HepG2 (cell line): ENCODE measurements around the gene GRID1. TPM values are rescaled to one million over a fixed set of nuclear protein-coding genes. Genes with fewer than 3 reads are reported as not detected.
A peak's percentile ranks its signal among the peaks of the same experiment; 100 is the strongest.

Experiments
- ATAC-seq: fragments of 200-7000 bp; cut with Tn5 transposase; 3 replicates; pipeline ENCODE4 v1.9.1; 2020; ENCODE audit warnings: mild to moderate bottlenecking, moderate library complexity
- BruUV-seq: library from RNA; stranded (reverse); fragments of 400-500 nt; replicated peaks from 2 replicates; lab custom pipeline; 2021; lab: Mats Ljungman, UMichigan
- CTCF ChIA-PET: fragments of 300-600 bp; formaldehyde crosslinking; extraction: SDS; loops from one replicate; lab custom pipeline; 2021; ENCODE audit warnings: low total read pairs, inconsistent platforms, low intra/inter-chr PET ratio; lab: Yijun Ruan, JAX
- POLR2A ChIA-PET: fragments of 350-600 bp; sonication (Branson Sonifier 250); formaldehyde crosslinking; loops from one replicate; lab custom pipeline; 2020; ENCODE audit warnings: antibody characterized with exemption, inconsistent platforms; lab: Yijun Ruan, JAX
- DNase-seq: peaks from one replicate; pipeline ENCODE4 v3.0.0-alpha.2; 2015; ENCODE audit warnings: low spot score
- FAIRE-seq: peaks from 3 replicates; lab custom pipeline; 2011; peaks lifted over from hg19 to GRCh38; lab: Jason Lieb, UNC
- H2AFZ ChIP-seq: one replicate; pipeline ENCODE4 v1.6.1; 2011; ENCODE audit warnings: low read length, inconsistent platforms
- H3K27ac ChIP-seq: fragments of 300-600 bp; 3 replicates; pipeline ENCODE4 v1.8.0; 2011; ENCODE audit warnings: mixed run types, mild to moderate bottlenecking, mixed read lengths, low read length, inconsistent platforms; ENCODE audit not compliant: insufficient read depth; ENCODE audit errors: extremely low read length
- H3K27me3 ChIP-seq, 2 experiments: fragments of 200-600 bp in 1 of 2; 2 replicates in 1 of 2; 3 replicates in 1 of 2; pipeline versions ENCODE4 v1.6.0 to v1.8.0; 2011; ENCODE audit warnings: low read length in 2 of 2, mild to moderate bottlenecking in 2 of 2, moderate library complexity in 2 of 2, inconsistent platforms in 1 of 2; ENCODE audit not compliant: insufficient read depth in 2 of 2, control insufficient read depth in 1 of 2
- H3K36me3 ChIP-seq, 2 experiments: fragments of 200-600 bp in 1 of 2; replicated peaks in 1 of 2; 2 replicates in 1 of 2; 3 replicates in 1 of 2; pipeline versions ENCODE4 v1.5.1 to v1.8.0; 2011; ENCODE audit warnings: low read length in 2 of 2, inconsistent platforms in 1 of 2; ENCODE audit not compliant: insufficient read depth in 2 of 2, control insufficient read depth in 1 of 2
- H3K4me1 ChIP-seq: 2 replicates; pipeline ENCODE4 v1.5.1; 2012; ENCODE audit warnings: low read length, inconsistent platforms; ENCODE audit not compliant: insufficient read depth
- H3K4me2 ChIP-seq: 2 replicates; pipeline ENCODE4 v1.6.0; 2011; ENCODE audit warnings: low read depth, low read length, inconsistent platforms
- H3K4me3 ChIP-seq, 3 experiments: fragments of 200-600 bp in 1 of 3; sonication (generic), shearing (Covaris generic) in 1 of 3; replicated peaks in 1 of 3; 2 replicates each; pipeline ENCODE4 v1.5.1; 2011 to 2016; ENCODE audit warnings: low read length in 3 of 3, inconsistent platforms in 2 of 3, low read depth in 2 of 3, mild to moderate bottlenecking in 2 of 3, control low read depth in 1 of 3, mixed read lengths in 1 of 3; ENCODE audit not compliant: insufficient read depth in 1 of 3
- H3K79me2 ChIP-seq: one replicate; pipeline ENCODE4 v1.6.1; 2011; ENCODE audit warnings: low read length, inconsistent platforms; ENCODE audit not compliant: insufficient read depth
- H3K9ac ChIP-seq: 2 replicates; pipeline ENCODE4 v1.6.0; 2011; ENCODE audit warnings: mild to moderate bottlenecking, low read depth, low read length, inconsistent platforms; ENCODE audit not compliant: insufficient read depth
- H3K9me3 ChIP-seq: 2 replicates; pipeline ENCODE4 v1.5.1; 2012; ENCODE audit warnings: mild to moderate bottlenecking, low read length
- H4K20me1 ChIP-seq: 2 replicates; pipeline ENCODE4 v1.6.0; 2011; ENCODE audit warnings: inconsistent platforms, mild to moderate bottlenecking, low read length, moderate library complexity; ENCODE audit not compliant: insufficient read depth
- ESRRA ChIP-seq: sonication (generic); formaldehyde crosslinking; IDR thresholded peaks from 2 replicates; pipeline ENCODE4 v1.5.1; 2020; ENCODE audit warnings: mild to moderate bottlenecking, low read depth, missing genetic modification reagents
- FOSL2 ChIP-seq: sonication (generic); formaldehyde crosslinking; IDR thresholded peaks from 2 replicates; pipeline ENCODE4 v1.4.0; 2020; ENCODE audit warnings: missing genetic modification reagents
- HIVEP1 ChIP-seq: sonication (generic); formaldehyde crosslinking; IDR thresholded peaks from 2 replicates; pipeline ENCODE4 v1.4.0; 2020; ENCODE audit warnings: mild to moderate bottlenecking, missing genetic modification reagents
- HNF4G ChIP-seq, 2 experiments: sonication (generic) in 1 of 2; formaldehyde crosslinking in 1 of 2; IDR thresholded peaks; 2 replicates each; pipeline versions ENCODE4 v1.4.0 to v1.6.1; 2011 to 2020; ENCODE audit warnings: borderline replicate concordance in 2 of 2, low read depth in 2 of 2, mild to moderate bottlenecking in 2 of 2, low read length in 1 of 2, missing genetic modification reagents in 1 of 2, moderate library complexity in 1 of 2
- IKZF5 ChIP-seq: IDR thresholded peaks from 2 replicates; pipeline ENCODE4 v1.6.1; 2018; ENCODE audit warnings: missing genetic modification reagents, mild to moderate bottlenecking, missing compliant biosample characterization
- PHB2 ChIP-seq: fragments of 450-650 bp; IDR thresholded peaks from 2 replicates; pipeline ENCODE4 v1.6.1; 2018; ENCODE audit not compliant: partially characterized antibody
- PRDM15 ChIP-seq: sonication (generic); formaldehyde crosslinking; IDR thresholded peaks from 2 replicates; pipeline ENCODE4 v1.4.0; 2020; ENCODE audit warnings: missing genetic modification reagents
- SYNCRIP ChIP-seq: fragments of 200-400 bp; formaldehyde crosslinking; IDR thresholded peaks from 2 replicates; pipeline ENCODE4 v1.6.1; 2018; ENCODE audit warnings: mild to moderate bottlenecking, low read depth, low read length; ENCODE audit not compliant: insufficient read depth
- ZKSCAN1 ChIP-seq: fragments of 150-350 bp; IDR thresholded peaks from 2 replicates; pipeline ENCODE4 v1.6.1; 2014; ENCODE audit warnings: low read length
- ZNF260 ChIP-seq: sonication (generic); formaldehyde crosslinking; IDR thresholded peaks from 2 replicates; pipeline ENCODE4 v1.4.0; 2020; ENCODE audit warnings: missing genetic modification reagents, low read depth, mild to moderate bottlenecking, borderline replicate concordance
- ZNF263 ChIP-seq: sonication (generic); formaldehyde crosslinking; IDR thresholded peaks from 2 replicates; pipeline ENCODE4 v1.4.0; 2020; ENCODE audit warnings: missing genetic modification reagents
- ZNF800 ChIP-seq: sonication (generic); formaldehyde crosslinking; IDR thresholded peaks from 2 replicates; pipeline ENCODE4 v1.4.0; 2020; ENCODE audit warnings: missing genetic modification reagents
- ZNF850 ChIP-seq: sonication (generic); formaldehyde crosslinking; conservative IDR thresholded peaks from 2 replicates; pipeline ENCODE4 v1.9.0; 2021; ENCODE audit warnings: mild to moderate bottlenecking, missing genetic modification reagents
- WGBS: methylation state at CpG from one replicate; pipeline ENCODE4 v1.1.6; 2017; ENCODE audit warnings: low lambda C conversion rate; 5-methylcytosine and 5-hydroxymethylcytosine counted together
- in situ Hi-C: cut with HindIII; loops from 2 replicates; pipeline ENCODE4 v1.10.0; 2017; ENCODE audit warnings: low pct_unique_long_range_greater_than_20kb; ENCODE audit not compliant: extremely low pct_ligation_motif_present
- intact Hi-C: fragments of 100-400 bp; cut with micrococcal nuclease; formaldehyde crosslinking; loops from one replicate; pipeline ENCODE4 v1.10.0; 2022; ENCODE audit not compliant: unreplicated experiment
- polyA plus RNA-seq, 8 experiments: library from polyadenylated mRNA; depleted of rRNA in 3 of 8; stranded (reverse) in 7 of 8; unstranded in 1 of 8; fragments of >200 nt; fragmentation: Illumina TruSeq in 4 of 8; extraction: Trizol in 4 of 8; gene quantifications; 2 replicates each; pipeline versions ENCODE4 v1.2.1 to v1.2.3, GENCODE V29; 2011 to 2016; ENCODE audit warnings: low read depth in 4 of 8, missing spikeins in 1 of 8, mixed read lengths in 1 of 8; ENCODE audit not compliant: insufficient read depth in 1 of 8
- total RNA-seq, 5 experiments: library from RNA; depleted of rRNA; stranded (reverse); fragments of >200 nt; fragmentation: Illumina TruSeq; extraction: Trizol; gene quantifications; 2 replicates each; pipeline ENCODE4 v1.2.3, GENCODE V29; 2016; ENCODE audit warnings: low read depth in 1 of 5

The GRID1 gene
- total and polyA plus RNA-seq, 2 of the 13 experiments (the other 11 are each of a cell fraction or from before 2014, with no cell fraction given): 0.05 TPM; not detected in 1

GRCh38 chr10:86265895-86266259 lies 100.7 kb downstream of the GRID1 start (continued):
- TF ChIP-seq ZKSCAN1: no peak
- no peak for TF ChIP-seq ZNF850 (CRISPR knock-in tag)
- TF ChIP-seq IKZF5 (CRISPR knock-in tag): no peak
- TF ChIP-seq HNF4G (IDR thresholded peaks at IDR 0.05; ENCODE audit: borderline replicate concordance, low read depth, low read length): no peak
- no peak for TF ChIP-seq HNF4G (CRISPR knock-in tag; IDR thresholded peaks at IDR 0.05; ENCODE audit: borderline replicate concordance, low read depth)
- no peak for TF ChIP-seq ZNF263
- TF ChIP-seq PHB2: no peak
- TF ChIP-seq HIVEP1 (CRISPR knock-in tag): no peak
- no peak for TF ChIP-seq SYNCRIP

- Histone ChIP-seq H3K79me2 (no peaks in the 10 kb centered on the region), H3K4me1 (no peaks in the 10 kb centered on the region), H3K4me3 (no peak overlapping the region), H3K27ac (no peak overlapping the region), H3K9me3 (no peaks in the 10 kb centered on the region), H3K36me3 (no peaks in the 10 kb centered on the region), H4K20me1 (no peaks in the 10 kb centered on the region), H3K27me3 (peaks cover 3 to 58% of the 10 kb centered on the region in 2 experiments; a peak in 4 of 5 replicates), H2AFZ (no peak overlapping the region), H3K4me2 (no peak overlapping the region), H3K9ac (no peak overlapping the region)
- intact Hi-C loops: no loop called here
- in situ Hi-C loops: loop anchor here (10.0 kb wide), 1 partner anchor 109 kb away; no protein-coding TSS in a partner anchor
- TF ChIP-seq ZNF800 (CRISPR knock-in tag) (no peak), PRDM15 (CRISPR knock-in tag) (peak; percentile 40; the same call in 1 of the 2 replicates), ESRRA (CRISPR knock-in tag) (no peak), FOSL2 (no peak), ZNF260 (CRISPR knock-in tag) (no peak)
- ChIA-PET POLR2A (no interaction called here), CTCF (no interaction called here)
- no peak for FAIRE-seq
- no peak for ATAC-seq
- BruUV-seq: no TSS peak
- DNase-seq: no peak
- WGBS: 20% methylated on average over 8 of the region's 8 CpGs
These were observed 101.2 kb downstream of the GRID1 start for GRCh38 chr10:86265236-86265894.
